Osteocyte (in vitro differentiated cells): ENCODE measurements around the gene SMTNL1. TPM values are rescaled to one million over a fixed set of nuclear protein-coding genes. Genes with fewer than 3 reads are reported as not detected.
"Not testable (repeated sequence)": the region's sequence is repeated elsewhere in the genome, so short reads cannot be mapped to it uniquely, and the experiment has no call there.

Experiments used
- DNase-seq: peaks from one replicate; pipeline ENCODE4 v3.0.0; 2021; ENCODE audit warnings: mixed read lengths; ENCODE audit not compliant: unreplicated experiment; ENCODE audit errors: extremely low spot score
- H3K27ac Mint-ChIP-seq: one replicate; pipeline ENCODE4 v1.8.0; 2021; ENCODE audit warnings: mild to moderate bottlenecking, mixed read lengths; ENCODE audit not compliant: unreplicated experiment
- H3K27me3 Mint-ChIP-seq: one replicate; pipeline ENCODE4 v1.8.0; 2021; ENCODE audit warnings: mixed read lengths; ENCODE audit not compliant: unreplicated experiment
- H3K36me3 Mint-ChIP-seq: one replicate; pipeline ENCODE4 v1.8.0; 2021; ENCODE audit warnings: mixed read lengths; ENCODE audit not compliant: unreplicated experiment
- H3K4me1 Mint-ChIP-seq: one replicate; pipeline ENCODE4 v1.8.0; 2021; ENCODE audit warnings: mixed read lengths; ENCODE audit not compliant: unreplicated experiment
- H3K4me3 Mint-ChIP-seq: one replicate; pipeline ENCODE4 v1.8.0; 2021; ENCODE audit warnings: mild to moderate bottlenecking, moderate library complexity, mixed read lengths; ENCODE audit not compliant: unreplicated experiment
- H3K9me3 Mint-ChIP-seq: one replicate; pipeline ENCODE4 v1.8.0; 2021; ENCODE audit warnings: mixed read lengths; ENCODE audit not compliant: unreplicated experiment
- CTCF ChIP-seq: fragments of 200-600 bp; sonication (generic); IDR thresholded peaks from 2 replicates; pipeline ENCODE4 v1.5.0; 2021; ENCODE audit warnings: antibody characterized with exemption, mild to moderate bottlenecking, moderate library complexity
- total RNA-seq: library from RNA; stranded (reverse); gene quantifications from 2 replicates; pipeline ENCODE4 v1.2.1, GENCODE V29; 2021

SMTNL1 gene
- total RNA-seq, 1 donor from 2014 or later, result not detected

- no peak for DNase-seq
- Mint-ChIP-seq H3K9me3 (no peaks in the 10 kb centered on the region), H3K4me1 (no peaks in the 10 kb centered on the region), H3K36me3 (peaks cover 3% of the 10 kb centered on the region), H3K27ac (no peak overlapping the region), H3K27me3 (no peaks in the 10 kb centered on the region), H3K4me3 (no peak overlapping the region)
- no peak for TF ChIP-seq CTCF
Observed at GRCh38 chr11:57523419-57523818, 14.0 kb upstream of the SMTNL1 start.

DNA sequence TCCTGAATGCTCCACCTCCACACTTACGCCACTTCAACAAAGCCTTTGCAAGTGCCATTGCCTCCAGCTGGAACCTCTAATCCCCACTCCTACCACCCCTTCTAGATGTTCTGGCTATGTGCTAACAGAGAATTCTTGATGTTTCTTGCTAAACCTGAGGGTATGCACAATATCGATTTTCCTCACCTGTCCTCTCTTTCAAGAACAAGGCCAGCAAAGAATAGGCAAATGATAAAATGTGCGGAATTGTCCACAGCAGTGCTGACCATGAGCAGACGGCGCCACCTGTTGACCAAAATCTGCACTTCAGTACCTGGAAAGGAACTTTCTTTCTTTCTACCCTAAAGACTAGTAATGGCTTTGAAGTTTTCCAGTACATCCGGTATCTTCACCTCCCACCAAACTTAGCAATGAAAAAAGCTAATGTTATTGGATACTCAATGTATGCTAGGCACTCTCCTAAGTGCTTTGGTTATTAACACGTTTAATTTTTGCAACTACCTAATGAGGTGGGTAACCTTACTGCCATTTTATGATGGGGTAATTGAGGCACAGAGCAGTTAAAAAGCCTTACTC is 10.3 kb upstream of the SMTNL1 start:
- H3K27ac Mint-ChIP-seq, result no peak overlapping the region
- H3K9me3 Mint-ChIP-seq, result no peaks in the 10 kb centered on the region
- peak; percentile 95 for TF ChIP-seq CTCF
- no peaks in the 10 kb centered on the region for H3K27me3 Mint-ChIP-seq
- H3K4me3 Mint-ChIP-seq, result no peak overlapping the region
- no peak for DNase-seq
- H3K4me1 Mint-ChIP-seq, result peaks cover 15% of the 10 kb centered on the region
- peaks cover 3% of the 10 kb centered on the region for H3K36me3 Mint-ChIP-seq

GRCh38 chr11:57529012-57529411 is 8.4 kb upstream of the SMTNL1 start:
- Mint-ChIP-seq H3K36me3 (peaks cover 3% of the 10 kb centered on the region), H3K9me3 (no peaks in the 10 kb centered on the region), H3K27me3 (peaks cover 2% of the 10 kb centered on the region), H3K27ac (no peak overlapping the region), H3K4me3 (no peak overlapping the region), H3K4me1 (peaks cover 15% of the 10 kb centered on the region)
- no peak for TF ChIP-seq CTCF
- no peak for DNase-seq

- TF ChIP-seq CTCF, result no peak
- H3K4me1 Mint-ChIP-seq, result peaks cover 15% of the 10 kb centered on the region
- H3K27ac Mint-ChIP-seq, result peak overlapping the region; percentile 56
- peak overlapping the region; percentile 92 for H3K4me3 Mint-ChIP-seq
- peaks cover 9% of the 10 kb centered on the region for H3K27me3 Mint-ChIP-seq
- H3K36me3 Mint-ChIP-seq, result no peaks in the 10 kb centered on the region
- DNase-seq, result no peak
- no peaks in the 10 kb centered on the region for H3K9me3 Mint-ChIP-seq
Observed at GRCh38 chr11:57530215-57530595, 7.2 kb upstream of the SMTNL1 start.

- DNase-seq, result peak; percentile 96
- no peak for TF ChIP-seq CTCF
- H3K27ac Mint-ChIP-seq, result peak within 1 kb of the TSS; percentile 56
- peak within 1 kb of the TSS; percentile 92 for H3K4me3 Mint-ChIP-seq
- no peaks in the 10 kb centered on the region for H3K36me3 Mint-ChIP-seq
- H3K27me3 Mint-ChIP-seq, result peaks cover 14% of the 10 kb centered on the region
- no peaks in the 10 kb centered on the region for H3K9me3 Mint-ChIP-seq
- H3K4me1 Mint-ChIP-seq, result peaks cover 15% of the 10 kb centered on the region
Observed at GRCh38 chr11:57530596-57531507, 6.5 kb upstream of the SMTNL1 start, which contains the start of gene TIMM10. Gene TIMM10, minus strand, starts transcription at chr11:57530754. Its CDS starts 565 bp downstream, at chr11:57530189.

- not testable (repeated sequence) for H3K36me3 Mint-ChIP-seq, H3K27ac Mint-ChIP-seq, H3K9me3 Mint-ChIP-seq, DNase-seq, H3K4me3 Mint-ChIP-seq
- H3K27me3 Mint-ChIP-seq, result peaks cover 36% of the 10 kb centered on the region
- peaks cover 15% of the 10 kb centered on the region for H3K4me1 Mint-ChIP-seq
Observed at GRCh38 chr11:57534449-57534848, 2.9 kb upstream of the SMTNL1 start.
